ENCODE data around the gene FBLN5.

FBLN5 gene, protein sequence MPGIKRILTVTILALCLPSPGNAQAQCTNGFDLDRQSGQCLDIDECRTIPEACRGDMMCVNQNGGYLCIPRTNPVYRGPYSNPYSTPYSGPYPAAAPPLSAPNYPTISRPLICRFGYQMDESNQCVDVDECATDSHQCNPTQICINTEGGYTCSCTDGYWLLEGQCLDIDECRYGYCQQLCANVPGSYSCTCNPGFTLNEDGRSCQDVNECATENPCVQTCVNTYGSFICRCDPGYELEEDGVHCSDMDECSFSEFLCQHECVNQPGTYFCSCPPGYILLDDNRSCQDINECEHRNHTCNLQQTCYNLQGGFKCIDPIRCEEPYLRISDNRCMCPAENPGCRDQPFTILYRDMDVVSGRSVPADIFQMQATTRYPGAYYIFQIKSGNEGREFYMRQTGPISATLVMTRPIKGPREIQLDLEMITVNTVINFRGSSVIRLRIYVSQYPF

DNA sequence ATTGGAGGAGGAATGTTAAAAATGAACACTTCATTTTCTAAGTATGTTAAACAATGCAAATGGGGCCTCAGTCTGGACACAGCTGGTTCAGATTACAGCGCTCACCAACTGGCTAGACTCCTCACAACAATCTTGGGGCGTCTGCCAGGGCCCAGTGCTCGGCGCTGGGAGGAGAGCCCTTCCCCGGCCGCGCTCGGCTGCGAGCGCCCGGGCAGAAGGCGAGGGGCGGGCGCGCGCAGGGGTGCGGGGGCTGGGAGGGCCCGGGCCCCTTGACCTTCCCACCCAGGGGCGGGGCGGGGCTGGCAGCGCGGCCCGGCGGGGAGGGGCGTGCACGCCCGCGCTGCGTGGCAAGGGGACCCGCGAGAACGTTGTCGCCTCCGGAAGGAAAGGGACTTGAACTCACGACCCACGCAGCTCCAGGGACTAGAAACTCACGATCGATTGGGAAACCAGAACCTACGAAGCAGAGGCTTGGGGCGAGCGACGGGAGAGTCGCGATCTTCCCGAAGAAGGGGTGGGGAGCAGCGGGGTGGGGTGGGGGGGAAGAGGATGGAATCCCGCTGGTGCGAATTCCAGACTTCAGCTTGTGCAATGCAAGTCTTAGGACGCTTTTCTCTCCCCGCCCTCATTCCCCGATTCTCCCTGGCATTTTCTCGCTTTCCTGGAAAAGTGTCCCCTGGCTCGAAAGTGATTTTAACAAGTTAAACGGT, at the start of gene FBLN5:
TSS of gene FBLN5 (minus strand) at position 220 of the 710 bp plus-strand sequence. CDS start 465 bp downstream, outside the sequence.
- peak; percentile 59 for DNase-seq

- peak; percentile 89 for DNase-seq
These were observed 49.5 kb upstream of the FBLN5 start for GRCh38 chr14:91996948-91997371.

GRCh38 chr14:91987192-91987591, 39.7 kb upstream of the FBLN5 start:
- no peak for DNase-seq

GRCh38 chr14:91985521-91986255, 38.2 kb upstream of the FBLN5 start:
- peak; percentile 25 for DNase-seq

DNA sequence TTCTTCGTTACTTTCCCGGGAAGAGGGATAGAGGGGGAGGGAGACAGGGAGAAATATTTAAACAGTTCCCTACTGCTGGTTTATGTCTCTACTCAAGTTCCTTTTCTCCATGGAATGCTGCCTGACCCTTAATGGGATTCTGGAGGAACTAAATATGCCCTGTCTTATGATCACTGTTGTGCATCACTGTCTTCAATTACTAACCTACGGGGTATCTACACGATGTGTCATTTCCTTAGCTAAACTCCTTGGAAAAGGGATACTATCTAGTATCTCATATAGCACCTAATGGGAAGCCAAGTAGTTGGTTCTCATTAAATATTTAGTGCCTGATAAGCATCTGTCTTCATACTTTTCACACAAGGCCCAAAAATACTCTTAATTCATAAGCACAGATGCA, 37.5 kb upstream of the FBLN5 start:
- no peak for DNase-seq

DNA sequence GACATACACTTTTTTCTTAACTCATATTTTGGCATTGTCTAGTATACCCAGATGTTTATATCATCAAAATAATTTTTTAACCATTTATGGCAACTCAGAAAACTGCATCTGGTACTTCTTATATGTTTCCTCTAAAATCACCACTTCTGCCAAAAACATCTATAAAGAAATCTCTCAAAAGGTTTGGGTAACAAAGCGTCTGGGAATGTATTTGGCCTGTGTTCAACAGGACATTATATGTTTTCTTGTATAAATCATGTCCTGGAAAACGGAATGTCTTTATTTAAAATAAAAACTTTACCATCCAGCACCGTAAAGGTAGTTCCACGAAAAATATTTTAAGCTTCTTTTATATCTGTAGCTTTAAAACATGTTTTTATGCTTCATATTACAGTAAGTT, 36.1 kb upstream of the FBLN5 start:
- no peak for DNase-seq

- peak; percentile 32 for DNase-seq
These were observed 32.7 kb upstream of the FBLN5 start for GRCh38 chr14:91980157-91980556.

- DNase-seq: no peak
These were observed 30.4 kb upstream of the FBLN5 start for GRCh38 chr14:91977884-91978283.

- no peak for DNase-seq
These were observed 28.3 kb upstream of the FBLN5 start for GRCh38 chr14:91975763-91976162.

DNA sequence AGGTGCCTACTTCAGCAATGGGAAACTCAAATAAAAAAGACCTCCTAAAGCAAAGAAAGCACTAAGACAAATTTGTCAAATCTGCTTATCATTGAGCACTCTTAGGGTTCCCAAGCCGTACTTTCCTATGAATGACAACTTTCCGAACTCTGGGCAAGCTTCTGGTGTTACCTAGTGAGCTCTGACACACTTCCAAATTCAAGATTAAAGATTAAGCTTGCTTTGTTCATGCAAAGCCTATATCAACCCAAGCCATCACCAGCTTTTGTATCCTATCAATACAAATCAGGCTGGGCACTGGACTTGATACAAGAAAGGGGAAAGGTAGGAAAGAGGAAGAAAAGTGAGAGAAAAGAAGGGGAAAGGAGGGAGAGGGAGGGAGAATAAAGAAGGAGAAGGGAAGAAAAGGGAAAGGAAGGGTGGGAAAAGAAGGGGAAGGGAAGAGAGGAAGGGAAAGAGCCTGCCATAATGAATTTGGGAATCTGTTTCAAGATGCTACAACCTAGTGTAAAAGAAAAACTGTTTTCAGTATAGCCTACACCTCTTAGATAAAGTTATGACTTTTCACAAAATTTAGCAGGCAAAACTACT, 23.8 kb upstream of the FBLN5 start:
- no peak for DNase-seq

GRCh38 chr14:91968280-91968679, 20.8 kb upstream of the FBLN5 start:
- peak; percentile 27 for DNase-seq

GRCh38 chr14:91964724-91965123, 17.2 kb upstream of the FBLN5 start:
- DNase-seq: no peak

DNA sequence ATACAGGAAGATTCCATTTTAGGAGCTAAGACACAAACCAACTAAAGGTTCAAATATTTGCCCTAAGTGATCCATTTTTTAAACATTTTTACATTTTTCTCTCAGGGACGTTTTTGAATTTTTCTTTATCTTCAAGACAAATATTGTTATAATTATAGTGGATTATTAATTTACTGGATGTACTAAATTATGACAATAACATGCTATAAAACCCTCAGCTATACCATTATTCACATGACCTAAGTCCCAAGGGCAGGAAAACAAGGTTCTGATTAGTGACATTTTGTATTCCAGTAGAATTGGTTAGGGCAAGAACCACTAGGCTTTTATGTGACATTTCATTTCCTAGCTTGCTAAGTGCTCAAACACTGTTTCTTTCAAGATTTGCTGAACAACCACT, 16.5 kb upstream of the FBLN5 start:
- no peak for DNase-seq

DNA sequence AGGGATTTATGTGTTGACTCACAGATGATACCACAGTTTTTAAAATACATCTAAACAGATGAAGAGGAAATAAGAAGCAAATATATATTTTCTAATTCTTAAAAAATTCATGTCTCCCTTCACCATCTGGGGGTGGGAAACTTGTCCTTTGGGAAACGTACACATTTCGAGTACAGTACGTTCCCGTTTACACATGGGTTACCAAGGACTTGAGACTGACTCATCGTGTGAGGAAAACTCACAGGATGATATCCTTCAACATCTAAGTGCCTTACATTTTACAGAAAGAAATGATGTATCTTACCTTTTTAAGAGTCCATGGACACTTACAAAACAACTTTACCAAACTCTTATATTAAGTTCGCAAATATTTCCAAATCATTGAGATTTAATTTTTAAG, 16.0 kb upstream of the FBLN5 start:
- no peak for DNase-seq

- no peak for DNase-seq
These were observed 14.1 kb upstream of the FBLN5 start for GRCh38 chr14:91961297-91962220.

DNA sequence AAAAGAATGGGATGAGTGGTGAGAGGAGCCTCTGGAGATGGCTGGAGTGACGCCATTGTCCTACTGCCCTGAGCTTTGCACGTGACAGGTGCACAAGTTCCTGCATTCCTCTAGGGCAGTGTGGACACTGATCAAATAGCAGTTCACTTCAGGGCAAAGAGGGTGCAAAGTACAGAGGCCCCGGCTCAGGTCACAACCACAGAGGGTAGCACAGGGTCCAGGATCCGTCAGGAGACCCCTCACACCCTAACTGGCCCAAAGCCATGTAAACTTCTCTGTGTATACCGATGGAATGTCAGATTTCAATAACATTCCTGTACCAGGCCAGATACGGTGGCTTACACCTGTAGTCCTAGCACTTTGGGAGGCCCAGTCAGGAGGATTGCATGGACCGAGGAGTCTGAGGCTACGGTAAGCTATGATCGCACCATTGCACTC, 10.4 kb upstream of the FBLN5 start:
- DNase-seq: no peak

DNA sequence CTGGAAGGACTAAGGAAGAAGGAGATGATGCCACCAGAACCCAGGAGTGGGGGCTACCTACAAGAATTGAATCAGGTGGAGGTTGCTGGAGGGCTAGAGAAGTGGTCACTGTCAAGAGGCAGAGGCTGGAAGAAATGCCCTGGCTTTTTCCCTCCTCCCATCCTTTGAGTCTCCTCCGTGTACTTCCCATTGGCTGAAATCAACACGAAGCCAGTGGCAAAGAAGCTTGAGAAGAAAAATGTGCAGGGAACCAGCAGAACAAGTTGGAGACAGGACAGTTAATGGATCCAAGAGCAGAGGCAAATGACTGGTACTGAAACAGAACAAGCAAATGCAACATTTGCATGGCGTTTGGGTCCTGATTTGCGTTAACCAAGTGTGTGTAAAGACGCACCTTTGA, 9.1 kb upstream of the FBLN5 start:
- DNase-seq: no peak

GRCh38 chr14:91955168-91955567, 7.7 kb upstream of the FBLN5 start:
- DNase-seq: no peak

GRCh38 chr14:91953170-91953985, 5.9 kb upstream of the FBLN5 start:
- DNase-seq: no peak

- DNase-seq: peak; percentile 12
These were observed 646 bp downstream of the FBLN5 start for GRCh38 chr14:91946622-91947474.
